GM12801 (cell line): ENCODE measurements around the gene MCCC1.

Source experiments
- CTCF ChIP-seq: IDR thresholded peaks from one replicate; pipeline ENCODE4 v1.5.1; 2011; ENCODE audit warnings: control low read depth; ENCODE audit not compliant: insufficient read length; ENCODE audit errors: extremely low read depth

The MCCC1 gene

DNA sequence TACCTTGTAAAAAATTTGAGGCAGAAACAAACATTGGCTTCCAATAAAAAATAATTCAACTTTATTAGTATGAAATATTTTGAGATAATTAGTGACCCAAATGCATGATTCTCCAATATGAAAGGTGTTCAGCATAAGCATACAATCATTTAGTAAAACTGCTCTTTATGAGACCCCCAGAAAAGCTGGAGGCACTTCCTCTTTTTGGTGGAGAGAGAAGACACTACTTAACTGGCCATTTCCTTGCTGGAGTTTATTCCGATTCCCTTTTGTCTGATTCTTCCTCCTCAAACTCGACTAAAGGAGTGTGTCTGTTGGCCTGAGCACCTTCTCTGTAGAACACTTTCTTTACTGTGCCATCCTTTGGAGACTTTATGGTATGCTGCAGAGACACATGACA is 84.1 kb downstream of the MCCC1 start:
- no peak for TF ChIP-seq CTCF

- no peak for TF ChIP-seq CTCF
Measured at GRCh38 chr3:183013856-183014255, 85.4 kb downstream of the MCCC1 start.

- no peak for TF ChIP-seq CTCF
Measured at GRCh38 chr3:183013074-183013473, 86.2 kb downstream of the MCCC1 start.

- no peak for TF ChIP-seq CTCF
Measured at GRCh38 chr3:183008800-183009199, 90.5 kb downstream of the MCCC1 start.

- no peak for TF ChIP-seq CTCF
Measured at GRCh38 chr3:183008303-183008702, 91.0 kb downstream of the MCCC1 start.

GRCh38 chr3:183006396-183007002 is 92.8 kb downstream of the MCCC1 start:
- TF ChIP-seq CTCF: no peak

- TF ChIP-seq CTCF: no peak
Measured at GRCh38 chr3:182999767-183000166, 99.5 kb downstream of the MCCC1 start.
